Epithelial cell of umbilical artery (primary cell): Measurements from ENCODE around the gene NPRL2. TPM values are rescaled to one million over a fixed set of nuclear protein-coding genes. Genes with fewer than 3 reads are reported as not detected.

ENCODE experiments used
- total RNA-seq: library from RNA; depleted of rRNA; stranded (reverse); fragments of >200 nt; gene quantifications from 2 replicates; pipeline ENCODE4 v1.2.3, GENCODE V29; 2014

The NPRL2 gene
- total RNA-seq = 18.7 and 20.8 TPM in 2 replicates

GRCh38 chr3:50350527-50351322 lies at the start of gene NPRL2, which contains the start of gene CYB561D2:
NPRL2 (minus strand) TSS chr3:50350775; CDS start chr3:50350652, 123 bp downstream.
CYB561D2 (plus strand) TSS chr3:50350862; CDS start chr3:50351434, 572 bp downstream.

GRCh38 chr3:50358911-50359759 lies 8.6 kb upstream of the NPRL2 start, which contains the start of gene TMEM115:
TMEM115 (minus strand) TSS chr3:50359521; CDS start chr3:50359063, 458 bp downstream.

GRCh38 chr3:50345586-50346234 lies 4.9 kb downstream of the NPRL2 start, which contains the start of gene ZMYND10:
ZMYND10 (minus strand) TSS chr3:50345732; CDS start chr3:50345579, 153 bp downstream.

GRCh38 chr3:50340448-50341329 lies 9.9 kb downstream of the NPRL2 start, which contains the start of gene RASSF1:
RASSF1 (minus strand) TSS chr3:50340836; CDS start chr3:50340805, 31 bp downstream.

GRCh38 chr3:50327943-50328691 lies 22.5 kb downstream of the NPRL2 start, which contains the start of gene TUSC2:
TUSC2 (minus strand) TSS chr3:50328223; CDS start chr3:50328099, 124 bp downstream.

GRCh38 chr3:50322386-50323091 lies 28.0 kb downstream of the NPRL2 start, which contains the start of gene HYAL2:
HYAL2 (minus strand) TSS chr3:50322745; CDS start chr3:50320489, 2,256 bp downstream.

GRCh38 chr3:50303013-50303815 lies 47.4 kb downstream of the NPRL2 start, which contains the start of gene HYAL1:
HYAL1 (minus strand) TSS chr3:50303574; CDS start chr3:50302956, 618 bp downstream.

GRCh38 chr3:50298836-50299637 lies 51.5 kb downstream of the NPRL2 start, which contains the start of the genes HYAL3 and NAA80:
HYAL3 (minus strand) TSS chr3:50299405; CDS start chr3:50295602, 3,803 bp downstream.
NAA80 (minus strand) TSS chr3:50299405; CDS start chr3:50297463, 1,942 bp downstream.

Other genes with a start within 250 kb of the NPRL2 start
- gene SEMA3F, start 195.5 kb downstream of the NPRL2 start, total RNA-seq = 42.6 and 106 TPM in 2 replicates
- not detected in 2 replicates for gene GNAT1, start 159.2 kb downstream of the NPRL2 start, total RNA-seq
- gene SLC38A3, start 145.5 kb downstream of the NPRL2 start, total RNA-seq = under 0.01 TPM in 1 of 2 replicates, not detected in the other
- 319 and 452 TPM in 2 replicates for gene GNAI2, start 114.6 kb downstream of the NPRL2 start, total RNA-seq
- 0.65 and 1.4 TPM in 2 replicates for gene SEMA3B, start 81.6 kb downstream of the NPRL2 start, total RNA-seq
- not detected in 2 replicates for gene LSMEM2, start 71.7 kb downstream of the NPRL2 start, total RNA-seq
- gene IFRD2, start 58.3 kb downstream of the NPRL2 start, total RNA-seq = 107 and 139 TPM in 2 replicates
- 5.2 and 6.2 TPM in 2 replicates for gene HYAL3, start 51.4 kb downstream of the NPRL2 start, total RNA-seq
- 1.7 and 2.6 TPM in 2 replicates for gene NAA80, start 51.4 kb downstream of the NPRL2 start, total RNA-seq
- 0.65 and 1.4 TPM in 2 replicates for gene HYAL1, start 47.2 kb downstream of the NPRL2 start, total RNA-seq
- 382 and 404 TPM in 2 replicates for gene HYAL2, start 28.0 kb downstream of the NPRL2 start, total RNA-seq
- 23.1 and 36.0 TPM in 2 replicates for gene TUSC2, start 22.6 kb downstream of the NPRL2 start, total RNA-seq
- gene RASSF1, start 9.9 kb downstream of the NPRL2 start, total RNA-seq = 16.7 and 16.9 TPM in 2 replicates
- gene ZMYND10, start 5.0 kb downstream of the NPRL2 start, total RNA-seq = 0.15 and 0.32 TPM in 2 replicates
- 26.6 and 29.2 TPM in 2 replicates for gene CYB561D2, start 87 bp upstream of the NPRL2 start, total RNA-seq
- gene TMEM115, start 8.7 kb upstream of the NPRL2 start, total RNA-seq = 33.6 and 41.6 TPM in 2 replicates
- gene CACNA2D2, start 152.9 kb upstream of the NPRL2 start, total RNA-seq = not detected in 2 replicates
- 2.9 and 4.7 TPM in 2 replicates for gene C3orf18, start 217.0 kb upstream of the NPRL2 start, total RNA-seq
- gene HEMK1, start 218.7 kb upstream of the NPRL2 start, total RNA-seq = 9.7 and 15.2 TPM in 2 replicates